ENCODE data around the gene STRA8. TPM values are rescaled to one million over a fixed set of nuclear protein-coding genes. Genes with fewer than 3 reads are reported as not detected.

STRA8 gene, protein sequence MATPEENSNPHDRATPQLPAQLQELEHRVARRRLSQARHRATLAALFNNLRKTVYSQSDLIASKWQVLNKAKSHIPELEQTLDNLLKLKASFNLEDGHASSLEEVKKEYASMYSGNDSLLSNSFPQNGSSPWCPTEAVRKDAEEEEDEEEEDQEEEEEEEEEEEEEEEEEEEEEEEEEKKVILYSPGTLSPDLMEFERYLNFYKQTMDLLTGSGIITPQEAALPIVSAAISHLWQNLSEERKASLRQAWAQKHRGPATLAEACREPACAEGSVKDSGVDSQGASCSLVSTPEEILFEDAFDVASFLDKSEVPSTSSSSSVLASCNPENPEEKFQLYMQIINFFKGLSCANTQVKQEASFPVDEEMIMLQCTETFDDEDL
- not detected for total RNA-seq

DNA sequence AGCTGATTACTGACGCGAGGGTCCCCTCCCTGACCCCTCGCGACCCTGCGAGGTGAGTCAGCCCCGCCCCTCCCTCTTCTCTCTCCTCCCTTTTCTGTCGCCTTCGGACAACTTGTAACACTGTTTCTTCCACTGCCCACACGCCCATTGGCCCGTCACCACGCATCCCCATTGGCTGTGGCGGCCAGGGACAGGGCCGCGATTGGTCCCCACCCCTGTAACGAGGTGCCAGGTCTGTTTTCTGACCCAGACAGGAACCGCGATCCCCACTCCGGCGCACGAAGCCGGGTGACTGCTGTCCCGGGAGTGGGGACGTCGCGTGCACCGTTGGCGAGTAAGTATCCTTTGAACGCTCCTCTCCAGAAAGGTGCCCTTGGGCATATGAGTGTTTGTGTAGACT lies at the start of gene STRA8:
STRA8 (plus strand) TSS at position 269 of the 400 bp plus-strand sequence. CDS start 6,687 bp downstream, outside the sequence.
- Mint-ChIP-seq H3K36me3 (no peaks in the 10 kb centered on the region), H3K27ac (no peak within 1 kb of the TSS), H3K4me3 (no peak within 1 kb of the TSS), H3K27me3 (peaks cover 0 to 6% of the 10 kb centered on the region in 2 donors), H3K9me3 (no peaks in the 10 kb centered on the region), H3K4me1 (ENCODE audit: low read depth in 2 of 2) (no peaks in the 10 kb centered on the region)
- no peak for DNase-seq (ENCODE audit: low spot score)
- no peak for ATAC-seq

GRCh38 chr7:135184254-135184841 lies 49.3 kb upstream of the STRA8 start:
- no peak overlapping the region for H3K27ac Mint-ChIP-seq
- no peak overlapping the region for H3K4me3 Mint-ChIP-seq
- peaks cover 0 to 4% of the 10 kb centered on the region in 2 donors for H3K4me1 Mint-ChIP-seq (ENCODE audit: low read depth in 2 of 2)
- peaks cover 7% of the 10 kb centered on the region for H3K9me3 Mint-ChIP-seq
- no peaks in the 10 kb centered on the region for H3K27me3 Mint-ChIP-seq
- ATAC-seq: no peak
- DNase-seq (ENCODE audit: low spot score): no peak
- H3K36me3 Mint-ChIP-seq: peaks cover 28% of the 10 kb centered on the region

- peaks cover 7% of the 10 kb centered on the region for H3K9me3 Mint-ChIP-seq
- ATAC-seq (no peak), DNase-seq (ENCODE audit: low spot score) (no peak)
- H3K27ac Mint-ChIP-seq: no peak overlapping the region
- peaks cover 33% of the 10 kb centered on the region for H3K36me3 Mint-ChIP-seq
- H3K4me3 Mint-ChIP-seq: no peak overlapping the region
- H3K27me3 Mint-ChIP-seq: no peaks in the 10 kb centered on the region
- peaks cover 0 to 4% of the 10 kb centered on the region in 2 donors for H3K4me1 Mint-ChIP-seq (ENCODE audit: low read depth in 2 of 2)
These were observed 48.0 kb upstream of the STRA8 start for GRCh38 chr7:135185471-135186260.

DNA sequence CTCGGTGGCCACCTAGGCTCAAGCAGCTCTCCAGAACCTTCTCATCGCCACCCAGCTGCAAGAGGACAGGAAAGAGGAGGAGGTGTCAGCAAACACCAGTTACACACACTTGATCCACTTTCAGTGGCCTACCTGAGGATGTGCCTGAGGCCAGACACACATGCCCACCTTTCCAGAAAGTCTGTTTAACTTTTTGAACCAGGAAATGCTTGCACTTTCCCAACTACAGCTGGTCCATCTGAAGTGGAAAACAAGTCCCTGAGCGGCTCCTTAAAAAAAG lies 47.4 kb upstream of the STRA8 start:
- ATAC-seq: no peak
- DNase-seq (ENCODE audit: low spot score): no peak
- Mint-ChIP-seq H3K4me1 (ENCODE audit: low read depth in 2 of 2) (peaks cover 0 to 4% of the 10 kb centered on the region in 2 donors), H3K4me3 (no peak overlapping the region), H3K27ac (no peak overlapping the region), H3K9me3 (peaks cover 5% of the 10 kb centered on the region), H3K27me3 (no peaks in the 10 kb centered on the region), H3K36me3 (peaks cover 32% of the 10 kb centered on the region)

GRCh38 chr7:135186841-135187253 lies 46.8 kb upstream of the STRA8 start:
- Mint-ChIP-seq H3K9me3 (peaks cover under 1% of the 10 kb centered on the region), H3K27me3 (no peaks in the 10 kb centered on the region), H3K4me1 (ENCODE audit: low read depth in 2 of 2) (peaks cover 0 to 4% of the 10 kb centered on the region in 2 donors), H3K36me3 (peaks cover 25% of the 10 kb centered on the region), H3K4me3 (no peak overlapping the region), H3K27ac (no peak overlapping the region)
- DNase-seq (ENCODE audit: low spot score) (no peak), ATAC-seq (peak in 1 of 2 donors; percentile 48)

DNA sequence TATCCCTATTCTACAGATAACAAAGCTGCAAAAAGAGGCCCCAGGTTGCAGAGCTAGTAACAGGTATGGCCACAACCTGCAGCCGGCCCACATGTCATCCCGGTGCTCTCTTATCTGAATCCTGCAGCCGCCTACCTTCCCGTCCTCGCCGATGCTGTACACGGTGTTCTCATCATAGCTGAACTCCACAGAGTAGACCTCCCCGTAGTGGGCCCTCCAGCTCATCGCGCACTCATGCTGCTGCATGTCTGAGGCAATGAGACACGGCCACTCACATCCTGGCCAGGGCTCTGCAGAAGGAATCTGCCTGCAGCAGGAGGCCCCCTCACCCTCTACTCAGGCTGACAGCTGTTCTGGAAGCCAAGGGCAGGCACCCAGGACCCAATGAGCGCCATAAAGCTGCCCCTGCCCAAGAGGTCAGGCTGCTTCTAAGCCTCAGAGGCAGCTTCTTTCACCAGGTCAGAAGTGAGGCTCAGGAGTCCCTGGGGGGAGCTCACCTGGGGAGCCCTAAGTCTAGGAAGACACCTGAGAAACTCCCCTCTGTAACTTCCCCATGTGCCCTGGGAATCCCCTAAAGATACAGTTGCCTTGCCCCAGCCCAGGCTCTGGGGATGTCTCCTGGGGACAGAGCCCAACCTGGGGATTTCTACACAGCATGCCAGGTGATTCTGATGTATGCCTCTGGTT lies 45.2 kb upstream of the STRA8 start:
- no peak for ATAC-seq
- peak overlapping the region; percentile 5 to 28 for H3K27ac Mint-ChIP-seq
- H3K4me3 Mint-ChIP-seq: no peak overlapping the region
- H3K27me3 Mint-ChIP-seq: no peaks in the 10 kb centered on the region
- peaks cover 18% of the 10 kb centered on the region for H3K36me3 Mint-ChIP-seq
- peaks cover 0 to 4% of the 10 kb centered on the region in 2 donors for H3K4me1 Mint-ChIP-seq (ENCODE audit: low read depth in 2 of 2)
- no peaks in the 10 kb centered on the region for H3K9me3 Mint-ChIP-seq
- no peak for DNase-seq (ENCODE audit: low spot score)

DNA sequence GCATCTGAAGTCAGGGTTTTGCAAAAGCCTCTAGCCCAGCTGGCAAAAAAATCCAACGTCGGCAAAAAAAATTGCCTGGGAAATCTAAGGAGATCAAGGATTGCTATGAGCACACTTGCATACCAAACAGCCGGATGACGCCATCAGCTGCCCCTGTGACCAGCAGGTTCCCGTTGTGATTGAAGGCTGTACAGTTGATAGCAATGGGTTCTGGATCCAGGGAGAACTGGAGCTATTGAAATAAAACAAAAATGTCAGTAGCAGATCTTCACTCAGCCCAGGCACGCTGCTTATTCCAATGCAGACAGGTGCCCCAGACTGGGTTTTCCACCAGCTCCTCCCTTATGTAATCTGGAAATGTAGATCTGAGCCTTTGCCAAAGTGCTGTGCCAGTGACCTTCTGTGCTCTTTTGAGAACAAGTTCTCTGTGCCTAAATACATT lies 44.4 kb upstream of the STRA8 start:
- Mint-ChIP-seq H3K4me1 (ENCODE audit: low read depth in 2 of 2) (peaks cover 0 to 4% of the 10 kb centered on the region in 2 donors), H3K36me3 (peaks cover 13% of the 10 kb centered on the region), H3K4me3 (no peak overlapping the region), H3K27ac (no peak overlapping the region), H3K27me3 (no peaks in the 10 kb centered on the region), H3K9me3 (no peaks in the 10 kb centered on the region)
- ATAC-seq (no peak), DNase-seq (ENCODE audit: low spot score) (no peak)

- ATAC-seq (no peak), DNase-seq (ENCODE audit: low spot score) (no peak)
- no peaks in the 10 kb centered on the region for H3K27me3 Mint-ChIP-seq
- H3K27ac Mint-ChIP-seq: no peak overlapping the region
- H3K4me1 Mint-ChIP-seq (ENCODE audit: low read depth in 2 of 2): peaks cover 0 to 4% of the 10 kb centered on the region in 2 donors
- H3K36me3 Mint-ChIP-seq: peaks cover 14% of the 10 kb centered on the region
- H3K9me3 Mint-ChIP-seq: no peaks in the 10 kb centered on the region
- H3K4me3 Mint-ChIP-seq: no peak overlapping the region
These were observed 43.7 kb upstream of the STRA8 start for GRCh38 chr7:135189961-135190360.

DNA sequence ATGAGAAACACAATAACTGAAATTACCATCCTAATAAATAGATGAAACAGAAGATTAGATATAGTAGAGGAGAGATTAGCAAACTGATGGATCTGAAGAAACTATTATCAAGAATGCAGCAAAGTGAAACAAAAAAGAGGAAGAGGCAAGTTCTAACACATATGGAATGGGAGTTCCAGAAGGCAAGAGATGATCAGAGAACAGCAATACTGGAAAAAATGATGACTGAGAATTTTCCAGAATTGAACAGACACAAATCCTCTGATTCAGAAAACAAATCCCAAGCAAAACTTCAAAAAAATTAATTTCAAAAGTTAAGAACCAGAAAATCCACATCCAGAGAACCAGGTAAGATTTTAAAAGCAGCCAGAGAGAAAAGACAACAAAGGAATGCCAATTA lies 42.9 kb upstream of the STRA8 start:
- no peak overlapping the region for H3K4me3 Mint-ChIP-seq
- peaks cover 17% of the 10 kb centered on the region for H3K36me3 Mint-ChIP-seq
- no peak for ATAC-seq
- peaks cover 0 to 4% of the 10 kb centered on the region in 2 donors for H3K4me1 Mint-ChIP-seq (ENCODE audit: low read depth in 2 of 2)
- no peak overlapping the region for H3K27ac Mint-ChIP-seq
- no peaks in the 10 kb centered on the region for H3K27me3 Mint-ChIP-seq
- no peak for DNase-seq (ENCODE audit: low spot score)
- no peaks in the 10 kb centered on the region for H3K9me3 Mint-ChIP-seq

DNA sequence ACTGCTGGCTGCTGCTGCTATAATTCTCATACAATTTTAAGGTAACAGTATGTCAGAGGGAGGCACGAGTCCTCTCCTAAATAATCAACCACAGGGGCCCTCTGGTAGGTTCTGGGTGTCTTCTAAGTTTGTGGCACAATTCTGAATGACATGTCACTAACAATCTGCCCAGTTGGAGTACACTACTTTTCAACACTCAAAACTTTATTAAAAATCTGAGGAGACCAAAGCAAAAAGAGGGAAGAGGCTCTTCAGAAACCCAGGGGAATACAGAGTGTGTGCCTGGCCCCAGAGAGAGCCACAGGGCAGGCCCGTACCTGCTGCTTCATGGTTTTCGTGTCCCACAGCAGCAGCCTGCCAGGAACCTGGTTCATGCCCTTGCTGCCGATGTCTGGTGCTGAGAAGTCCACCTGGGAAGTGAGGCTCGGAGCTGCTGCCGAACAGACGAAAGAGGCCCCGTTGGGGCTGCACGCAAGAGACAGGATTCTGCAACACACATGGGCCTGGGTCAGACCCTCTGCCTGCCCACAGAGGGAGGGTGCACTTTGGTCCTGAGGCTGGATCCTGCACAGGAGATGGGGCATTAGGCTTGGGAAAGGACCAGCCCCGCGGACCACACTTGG lies 40.6 kb upstream of the STRA8 start:
- no peaks in the 10 kb centered on the region for H3K4me1 Mint-ChIP-seq (ENCODE audit: low read depth in 2 of 2)
- H3K27ac Mint-ChIP-seq: peak overlapping the region in 1 of 2 donors; percentile 22
- no peak overlapping the region for H3K4me3 Mint-ChIP-seq

GRCh38 chr7:135193615-135194081 lies 40.0 kb upstream of the STRA8 start:
- H3K36me3 Mint-ChIP-seq: peaks cover 17% of the 10 kb centered on the region
- DNase-seq (ENCODE audit: low spot score) (no peak), ATAC-seq (peak in 1 of 2 donors; percentile 14)
- no peaks in the 10 kb centered on the region for H3K9me3 Mint-ChIP-seq
- H3K4me1 Mint-ChIP-seq (ENCODE audit: low read depth in 2 of 2): no peaks in the 10 kb centered on the region
- H3K27me3 Mint-ChIP-seq: no peaks in the 10 kb centered on the region
- no peak overlapping the region for H3K4me3 Mint-ChIP-seq
- no peak overlapping the region for H3K27ac Mint-ChIP-seq

More for the DNA sequence above, 40.6 kb upstream of the STRA8 start:
- Mint-ChIP-seq H3K36me3 (peaks cover 17% of the 10 kb centered on the region), H3K9me3 (no peaks in the 10 kb centered on the region), H3K27me3 (no peaks in the 10 kb centered on the region)
- ATAC-seq (peak in 1 of 2 donors; percentile 26), DNase-seq (ENCODE audit: low spot score) (no peak)

DNA sequence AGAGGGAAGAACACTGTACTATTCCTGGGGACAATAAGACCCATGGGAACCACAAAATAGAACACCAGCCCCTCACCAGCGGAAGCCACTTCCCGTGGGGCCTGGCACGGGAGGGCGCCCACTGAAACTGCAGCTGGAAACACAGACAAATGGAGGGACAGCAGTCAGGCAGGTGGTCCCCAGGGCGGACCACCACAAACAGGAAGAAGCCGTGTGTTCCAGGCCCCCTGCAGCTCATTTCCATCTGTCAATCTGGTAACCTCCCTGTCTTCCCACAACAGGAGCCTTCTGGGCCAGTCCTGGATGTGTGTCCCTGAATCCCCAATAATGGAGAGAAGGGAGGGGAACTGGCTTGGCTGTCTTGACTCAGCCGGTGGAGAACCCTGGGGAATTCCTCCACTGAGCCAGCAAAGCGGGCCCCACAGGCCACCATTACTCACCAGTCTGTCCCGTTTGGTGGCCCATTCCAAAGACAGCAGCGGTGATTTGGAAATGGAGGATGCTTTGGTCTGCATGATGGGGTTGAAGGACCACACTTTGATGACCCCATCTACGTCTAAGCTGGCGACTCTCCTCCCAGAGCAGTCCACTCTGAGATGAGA lies 39.0 kb upstream of the STRA8 start:
- Mint-ChIP-seq H3K27ac (no peak overlapping the region), H3K27me3 (no peaks in the 10 kb centered on the region), H3K4me3 (no peak overlapping the region), H3K9me3 (no peaks in the 10 kb centered on the region), H3K36me3 (peaks cover 17% of the 10 kb centered on the region), H3K4me1 (ENCODE audit: low read depth in 2 of 2) (no peaks in the 10 kb centered on the region)
- no peak for ATAC-seq
- no peak for DNase-seq (ENCODE audit: low spot score)

DNA sequence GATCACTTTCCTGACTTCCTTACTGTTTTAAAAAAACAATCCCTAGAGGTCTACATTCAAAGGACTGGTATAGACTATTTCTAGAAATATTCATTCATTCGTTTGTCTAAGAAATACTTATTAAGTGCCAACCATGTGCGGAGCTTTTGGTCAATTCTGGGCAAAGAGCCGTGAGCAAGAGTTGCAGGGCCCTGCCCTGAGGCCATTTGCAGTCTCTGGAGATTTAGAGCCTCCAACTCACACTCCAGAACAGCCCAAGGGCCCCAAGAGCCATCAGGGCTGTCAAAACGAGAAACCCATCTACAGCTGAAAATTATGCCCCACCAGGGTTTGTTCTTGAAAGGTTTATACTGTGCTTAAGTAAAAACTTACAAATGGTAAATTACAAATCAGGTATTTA lies 38.5 kb upstream of the STRA8 start:
- Mint-ChIP-seq H3K36me3 (peaks cover 17% of the 10 kb centered on the region), H3K27me3 (no peaks in the 10 kb centered on the region), H3K4me1 (ENCODE audit: low read depth in 2 of 2) (no peaks in the 10 kb centered on the region), H3K27ac (no peak overlapping the region), H3K4me3 (no peak overlapping the region), H3K9me3 (no peaks in the 10 kb centered on the region)
- DNase-seq (ENCODE audit: low spot score) (no peak), ATAC-seq (no peak)
